T47D (cell line): ENCODE measurements around the gene CTBP2.

Experiments used
- DNase-seq, 2 experiments: peaks; one replicate each; pipeline versions ENCODE4 v3.0.0 to v3.0.0-alpha.2; 2011 to 2012; ENCODE audit warnings: low read depth in 1 of 2, low spot score in 1 of 2
- JUND ChIP-seq: IDR thresholded peaks from 2 replicates; pipeline ENCODE4 v1.6.1; 2012; ENCODE audit warnings: low read depth
- in situ Hi-C: cut with HindIII; loops from 2 replicates; pipeline ENCODE4 v1.10.0; 2016; ENCODE audit warnings: low sequenced_read_pairs, low pct_unique_long_range_greater_than_20kb

Gene CTBP2

DNA sequence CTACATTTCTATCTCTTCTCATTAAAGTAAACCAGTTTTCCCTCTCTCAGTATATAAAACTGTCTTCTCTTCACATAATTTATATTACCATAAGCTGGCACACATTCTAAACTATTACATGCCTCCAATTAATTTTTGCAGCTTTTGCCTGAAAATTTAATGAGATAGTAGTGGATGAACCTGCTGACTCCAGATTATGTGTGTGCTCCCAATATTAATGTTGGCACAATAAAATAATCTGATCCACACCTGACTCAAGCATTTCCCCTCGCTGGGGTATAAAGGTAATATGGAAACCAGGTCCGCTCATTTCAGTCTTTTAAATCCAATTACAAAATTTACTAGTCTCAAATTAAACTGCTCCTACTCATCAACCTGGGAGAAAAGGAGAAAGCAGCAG, 63.4 kb downstream of the CTBP2 start:
- TF ChIP-seq JUND, result no peak
- DNase-seq, result no peak
- in situ Hi-C loops, result no loop called here

DNA sequence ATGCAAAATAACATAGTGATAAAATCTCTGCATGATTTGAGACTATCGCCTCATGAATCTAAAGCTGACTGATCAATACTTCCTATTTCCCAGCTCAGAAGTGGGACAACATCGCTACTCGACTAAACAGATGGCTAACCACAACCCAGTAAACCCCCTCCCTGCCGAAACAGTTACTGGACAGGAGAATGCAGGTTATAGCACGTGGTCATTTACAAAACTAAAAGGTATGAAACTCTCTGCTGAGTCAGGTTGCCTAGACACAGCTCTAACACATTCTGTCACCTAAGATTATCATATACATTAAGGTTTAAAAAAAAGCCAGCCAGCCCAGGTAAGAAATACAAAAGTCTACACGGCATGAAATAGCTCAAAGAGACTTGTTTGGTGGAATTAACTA, 64.0 kb downstream of the CTBP2 start:
- no peak for TF ChIP-seq JUND
- DNase-seq, result no peak
- in situ Hi-C loops, result no loop called here

DNA sequence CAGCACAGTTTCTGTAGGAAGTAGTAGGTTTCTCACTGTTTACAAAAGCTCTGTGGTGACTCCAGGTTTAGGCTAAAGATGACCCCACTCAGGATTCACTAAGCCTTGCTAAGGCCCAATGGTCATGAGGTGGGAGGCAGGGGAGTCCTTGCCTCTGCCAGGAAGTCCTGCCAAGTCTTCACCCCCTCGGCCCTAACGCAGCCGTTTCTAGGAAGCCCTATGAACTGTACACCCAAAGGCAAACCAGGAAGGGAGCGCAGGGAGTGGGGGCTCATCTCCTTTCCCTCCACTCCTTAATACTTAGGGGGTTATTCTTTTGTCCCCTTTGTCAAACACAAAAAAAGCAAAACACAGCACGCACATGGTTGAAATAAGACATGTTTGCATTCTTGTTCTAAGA, 64.6 kb downstream of the CTBP2 start:
- in situ Hi-C loops, result no loop called here
- DNase-seq, result no peak
- TF ChIP-seq JUND, result no peak

DNA sequence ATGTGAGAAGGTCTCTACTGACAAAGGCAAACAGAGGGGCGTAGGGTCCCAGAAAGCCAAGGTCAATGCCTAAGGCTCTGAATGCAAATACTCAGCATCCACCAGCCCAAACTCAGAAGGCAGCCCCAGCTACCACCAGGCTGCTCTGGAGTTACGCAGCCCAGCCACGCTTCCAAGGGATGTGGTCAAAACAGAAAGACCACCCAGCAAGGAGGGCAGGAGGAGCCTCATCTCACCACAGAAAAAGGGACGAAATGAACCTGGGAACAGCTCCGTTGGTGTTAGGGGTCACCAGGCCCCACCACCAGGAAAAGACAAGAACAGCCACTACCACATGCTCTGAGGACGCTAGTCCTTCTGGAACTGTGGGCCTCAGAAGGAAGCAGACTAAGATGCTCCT, 65.1 kb downstream of the CTBP2 start:
- DNase-seq, result no peak
- no peak for TF ChIP-seq JUND
- in situ Hi-C loops, result no loop called here

DNA sequence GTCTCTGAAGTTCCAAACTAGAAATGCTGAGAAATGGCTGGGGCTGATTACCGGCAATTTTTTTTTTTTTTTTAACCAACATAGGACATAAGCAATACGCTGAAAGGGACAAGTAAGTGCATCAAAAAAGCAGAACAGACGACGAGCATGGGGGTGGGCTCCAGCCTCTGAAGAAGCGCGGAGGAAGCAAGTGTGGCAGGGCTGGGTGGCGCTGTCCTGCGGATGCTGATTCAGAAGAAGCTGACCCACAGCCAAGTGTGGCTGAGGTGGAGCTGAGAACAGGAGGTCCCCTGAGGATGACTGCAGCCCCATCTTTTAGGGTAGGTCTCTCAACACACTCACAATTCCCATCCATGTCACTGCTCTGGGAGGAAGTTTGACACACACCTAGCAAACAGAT, 65.6 kb downstream of the CTBP2 start:
- DNase-seq, result no peak
- TF ChIP-seq JUND, result no peak
- in situ Hi-C loops, result no loop called here

DNA sequence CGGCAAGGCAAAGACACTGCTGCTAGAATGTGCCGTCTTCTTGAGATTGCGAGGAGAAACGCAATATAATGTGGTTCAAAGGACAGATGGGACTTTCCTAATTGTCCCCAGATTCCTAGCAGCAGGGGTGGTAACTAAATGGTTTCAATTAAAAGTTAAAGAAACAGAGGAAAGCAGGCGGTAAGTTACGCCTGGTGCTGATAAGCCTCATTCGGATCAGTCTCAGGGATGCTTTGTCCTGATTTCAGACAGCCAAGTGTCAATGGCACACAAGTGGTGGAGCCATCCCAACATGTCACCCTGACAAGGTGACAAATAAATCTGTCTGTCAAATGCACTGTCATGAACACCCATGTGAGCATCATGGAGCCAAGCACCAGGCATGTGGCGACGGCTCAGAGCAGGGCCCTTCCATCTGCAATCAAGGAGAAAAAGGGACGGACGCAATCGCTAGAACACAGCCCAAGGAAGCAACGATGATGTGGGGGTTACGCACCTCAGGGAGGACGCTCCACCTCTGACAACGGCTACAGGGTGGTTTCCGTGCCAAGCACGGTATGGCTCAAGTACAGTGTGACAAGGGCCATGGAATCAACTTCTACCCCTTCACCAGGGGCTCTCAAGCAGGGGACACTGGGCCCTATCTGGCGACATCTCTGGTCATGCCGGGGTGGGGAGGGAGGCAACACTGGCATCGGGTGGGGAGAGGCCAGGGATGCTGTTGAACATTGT, 66.2 kb downstream of the CTBP2 start:
- in situ Hi-C loops, result no loop called here
- DNase-seq, result no peak

DNA sequence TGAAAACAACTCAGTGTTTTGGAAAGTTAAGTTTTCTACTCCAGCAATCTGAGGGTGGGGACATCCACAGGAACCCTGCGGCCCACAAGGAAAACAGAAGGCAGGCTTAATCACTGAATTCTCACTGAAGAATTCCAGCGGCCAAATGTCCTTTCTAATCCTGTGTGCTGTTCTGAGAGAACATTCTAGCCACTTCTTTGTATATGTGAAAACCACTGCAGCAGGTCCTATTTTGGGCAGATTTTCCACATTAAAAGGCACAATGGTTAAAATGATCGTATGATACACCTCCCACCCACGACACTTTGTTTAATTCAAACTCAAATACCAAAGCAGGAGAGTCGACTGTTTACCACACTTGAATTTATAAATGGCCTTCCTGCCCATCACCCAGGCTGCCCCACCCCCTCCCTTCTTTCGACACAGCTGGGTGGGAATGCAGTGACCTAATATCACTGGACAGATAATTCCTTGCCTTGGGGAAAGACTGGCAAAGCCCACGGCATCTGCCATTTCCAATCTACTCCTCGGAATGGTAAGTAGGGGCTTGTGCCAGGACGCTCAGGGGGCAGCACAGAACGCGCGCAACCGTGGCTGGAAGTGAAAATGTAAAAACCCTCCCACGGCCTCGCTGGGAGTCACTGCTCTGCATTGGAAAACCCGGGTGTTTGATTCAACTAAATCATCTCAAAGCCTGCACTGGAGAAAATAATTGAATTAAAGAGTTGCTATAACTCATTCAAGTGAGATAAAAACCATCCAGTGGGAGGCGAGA, 67.0 kb downstream of the CTBP2 start:
- no peak for DNase-seq
- no peak for TF ChIP-seq JUND
- in situ Hi-C loops, result no loop called here

More for the DNA sequence above, 66.2 kb downstream of the CTBP2 start:
- TF ChIP-seq JUND, result no peak

DNA sequence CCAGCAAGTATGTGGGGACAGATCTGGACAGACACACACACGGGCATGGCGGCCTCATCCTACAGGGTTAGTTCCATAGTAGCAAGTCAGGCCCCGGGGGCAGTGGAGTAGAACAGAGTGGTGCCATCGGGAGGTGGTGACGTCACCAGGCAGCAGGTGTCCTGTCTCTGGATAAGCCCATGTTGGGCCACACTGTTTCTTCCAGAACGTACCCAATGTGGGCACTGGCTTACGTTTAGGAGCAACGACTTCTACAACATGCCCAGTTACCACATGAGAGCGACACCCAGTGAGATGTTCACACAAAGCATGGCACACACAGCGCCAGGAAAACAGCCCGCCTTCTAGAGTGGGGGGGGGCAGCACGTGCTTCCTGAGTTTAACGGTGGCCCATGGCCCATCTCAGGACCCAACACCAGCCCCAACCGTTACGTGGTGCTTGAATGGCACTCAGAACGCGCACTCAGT, 67.8 kb downstream of the CTBP2 start:
- no peak for TF ChIP-seq JUND
- no peak for DNase-seq
- in situ Hi-C loops, result no loop called here

DNA sequence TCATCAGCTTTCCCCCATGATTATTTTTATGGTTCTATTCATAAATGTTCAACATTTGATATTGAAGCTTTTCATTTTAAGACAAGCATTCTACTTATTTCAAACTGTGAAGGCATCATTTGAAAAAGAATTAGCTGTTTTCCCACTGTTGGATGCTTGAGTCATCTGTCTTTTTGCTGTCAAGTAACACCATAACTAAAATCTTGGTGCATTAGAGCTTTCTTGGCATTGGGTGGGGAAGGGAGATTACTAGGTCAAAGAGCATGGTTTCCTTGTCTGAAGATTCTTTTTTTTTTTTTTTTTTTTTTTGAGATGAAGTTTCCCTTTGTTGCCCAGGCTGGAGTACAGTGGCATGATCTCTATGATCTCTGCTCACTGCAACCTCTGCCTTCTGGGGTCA, 68.5 kb downstream of the CTBP2 start:
- TF ChIP-seq JUND, result no peak
- in situ Hi-C loops, result no loop called here
- no peak for DNase-seq

DNA sequence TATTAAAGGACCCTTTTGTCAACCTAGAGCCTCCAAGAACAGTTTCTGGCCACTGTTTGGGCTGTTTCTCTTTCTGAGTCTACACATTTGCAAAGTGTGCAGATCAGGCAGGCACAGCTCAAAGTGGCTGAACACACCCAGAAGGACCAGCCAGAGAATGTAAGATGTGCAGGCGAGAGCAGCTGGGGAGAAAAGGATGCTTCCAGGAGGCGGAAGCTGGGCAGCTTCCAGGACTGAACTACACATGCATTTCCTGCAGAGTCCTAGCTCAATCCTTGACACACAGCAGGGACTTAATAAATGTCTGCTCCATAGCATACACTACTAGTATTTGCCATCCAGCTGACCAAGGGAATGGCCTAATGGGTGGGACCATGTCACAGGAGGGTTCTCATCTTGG, 70.9 kb downstream of the CTBP2 start:
- TF ChIP-seq JUND, result no peak
- in situ Hi-C loops, result no loop called here

DNA sequence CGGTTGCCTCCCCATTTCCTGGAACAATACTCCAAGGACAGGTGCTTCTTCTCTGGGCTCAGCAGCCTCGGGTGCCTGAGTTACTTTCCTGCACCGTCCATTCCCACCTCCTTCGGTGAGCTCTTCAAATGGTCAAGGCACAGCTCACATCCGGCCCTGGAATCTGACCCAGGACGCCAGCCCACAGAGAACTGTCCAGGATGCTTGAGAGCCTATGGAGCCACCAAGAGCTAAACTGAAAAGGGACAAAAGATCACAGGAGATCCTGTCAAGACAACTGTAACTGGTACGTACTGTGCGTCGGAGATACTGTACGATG, 72.5 kb downstream of the CTBP2 start:
- in situ Hi-C loops, result no loop called here
- DNase-seq, result no peak
- no peak for TF ChIP-seq JUND

More for the DNA sequence above, 70.9 kb downstream of the CTBP2 start:
- DNase-seq, result no peak

DNA sequence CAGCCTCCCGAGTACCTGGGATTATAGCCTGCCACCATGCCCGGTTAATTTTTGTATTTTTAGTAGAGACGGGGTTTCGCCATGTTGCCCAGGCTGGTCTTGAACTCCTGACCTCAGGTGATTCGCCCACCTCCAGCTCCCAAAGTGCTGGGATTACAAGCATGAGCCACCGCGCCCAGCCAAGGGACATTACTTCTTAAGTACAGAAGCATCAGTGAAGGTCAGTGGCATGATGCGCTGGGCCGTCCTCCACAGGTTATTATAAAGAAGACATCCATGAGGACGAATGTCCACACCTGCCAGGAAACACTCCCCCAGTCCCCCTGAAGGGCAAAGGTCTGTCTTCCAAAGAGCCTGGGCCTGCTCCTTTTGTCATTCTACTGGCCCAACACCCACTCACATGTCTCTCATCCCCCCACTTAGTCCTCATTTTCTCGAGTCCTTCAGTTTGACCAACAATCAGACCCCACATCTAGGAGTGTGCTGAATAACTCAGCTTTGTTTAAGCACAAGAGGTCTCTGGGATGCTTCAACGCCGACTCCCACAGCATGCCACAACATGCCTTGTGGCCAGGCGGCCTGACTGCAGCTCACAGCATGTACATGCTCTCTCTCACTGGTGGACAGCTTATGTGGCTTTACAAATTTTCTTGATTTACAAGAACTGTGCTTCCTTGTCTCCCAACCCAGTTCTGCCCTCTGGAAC, 73.0 kb downstream of the CTBP2 start:
- DNase-seq, result no peak

DNA sequence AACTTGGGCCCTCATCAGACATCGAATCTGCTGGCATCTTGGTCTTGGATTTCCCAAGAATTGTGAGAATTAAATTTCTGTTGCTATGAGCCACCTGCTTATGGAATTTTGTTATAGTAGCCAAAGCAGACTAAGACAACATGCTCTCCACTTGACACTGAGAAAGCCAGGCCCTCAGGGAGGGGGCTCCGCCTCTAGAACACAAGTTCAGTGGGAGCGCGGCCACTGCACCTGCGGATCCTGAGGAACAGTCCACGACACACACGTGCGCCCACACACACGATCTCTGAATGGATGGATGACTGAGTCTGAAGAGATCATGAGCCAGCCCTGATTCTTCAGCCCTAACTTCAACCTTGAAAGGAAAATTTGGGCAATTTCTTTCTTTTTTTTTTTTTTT, 73.7 kb downstream of the CTBP2 start:
- TF ChIP-seq JUND, result no peak
- in situ Hi-C loops, result no loop called here
- DNase-seq, result no peak

More for the DNA sequence above, 73.0 kb downstream of the CTBP2 start:
- in situ Hi-C loops, result no loop called here
- no peak for TF ChIP-seq JUND
